ENCODE results near the gene RIMS4.

RIMS4 gene

GRCh38 chr20:44747166-44748004 lies 63.0 kb downstream of the RIMS4 start:
- ATAC-seq, result peak; percentile 61
- Mint-ChIP-seq H3K4me3 (no peak overlapping the region), H3K9me3 (no peaks in the 10 kb centered on the region), H3K4me1 (no peaks in the 10 kb centered on the region), H3K27me3 (peaks cover 76% of the 10 kb centered on the region), H3K36me3 (no peaks in the 10 kb centered on the region), H3K27ac (no peak overlapping the region)

- Mint-ChIP-seq H3K36me3 (no peaks in the 10 kb centered on the region), H3K27ac (no peak overlapping the region), H3K9me3 (no peaks in the 10 kb centered on the region), H3K27me3 (peaks cover 78% of the 10 kb centered on the region), H3K4me3 (peak overlapping the region; percentile 49), H3K4me1 (no peaks in the 10 kb centered on the region)
- ATAC-seq, result no peak
These were observed 63.8 kb downstream of the RIMS4 start for GRCh38 chr20:44746367-44747165.

GRCh38 chr20:44745598-44746366 lies 64.6 kb downstream of the RIMS4 start, which contains the start of gene KCNK15:
TSS of gene KCNK15 (plus strand) at chr20:44745865. CDS start at chr20:44745911, 46 bp downstream.
- Mint-ChIP-seq H3K9me3 (no peaks in the 10 kb centered on the region), H3K27ac (no peak within 1 kb of the TSS), H3K27me3 (peaks cover 71% of the 10 kb centered on the region), H3K4me3 (peak within 1 kb of the TSS; percentile 60), H3K4me1 (no peaks in the 10 kb centered on the region), H3K36me3 (no peaks in the 10 kb centered on the region)
- peak; percentile 65 for ATAC-seq

GRCh38 chr20:44745122-44745597 lies 65.2 kb downstream of the RIMS4 start:
- Mint-ChIP-seq H3K4me3 (peak overlapping the region; percentile 60), H3K9me3 (no peaks in the 10 kb centered on the region), H3K27me3 (peaks cover 67% of the 10 kb centered on the region), H3K4me1 (no peaks in the 10 kb centered on the region), H3K27ac (no peak overlapping the region), H3K36me3 (no peaks in the 10 kb centered on the region)
- ATAC-seq, result no peak

GRCh38 chr20:44743916-44744655 lies 66.3 kb downstream of the RIMS4 start:
- H3K9me3 Mint-ChIP-seq, result no peaks in the 10 kb centered on the region
- no peak for ATAC-seq
- no peak overlapping the region for H3K4me3 Mint-ChIP-seq
- peaks cover 58% of the 10 kb centered on the region for H3K27me3 Mint-ChIP-seq
- H3K27ac Mint-ChIP-seq, result no peak overlapping the region
- no peaks in the 10 kb centered on the region for H3K36me3 Mint-ChIP-seq
- no peaks in the 10 kb centered on the region for H3K4me1 Mint-ChIP-seq

- Mint-ChIP-seq H3K4me1 (no peaks in the 10 kb centered on the region), H3K27me3 (peaks cover 54% of the 10 kb centered on the region)
These were observed 67.2 kb downstream of the RIMS4 start for GRCh38 chr20:44743080-44743701.

GRCh38 chr20:44742304-44743079 lies 67.9 kb downstream of the RIMS4 start:
- Mint-ChIP-seq H3K4me3 (no peak overlapping the region), H3K9me3 (no peaks in the 10 kb centered on the region), H3K27ac (no peak overlapping the region), H3K27me3 (peaks cover 51% of the 10 kb centered on the region), H3K4me1 (no peaks in the 10 kb centered on the region), H3K36me3 (no peaks in the 10 kb centered on the region)
- ATAC-seq, result no peak

More at GRCh38 chr20:44743080-44743701, 67.2 kb downstream of the RIMS4 start:
- Mint-ChIP-seq H3K9me3 (no peaks in the 10 kb centered on the region), H3K36me3 (no peaks in the 10 kb centered on the region), H3K4me3 (no peak overlapping the region), H3K27ac (no peak overlapping the region)
- ATAC-seq, result no peak

- no peak overlapping the region for H3K4me3 Mint-ChIP-seq
- H3K27me3 Mint-ChIP-seq, result peaks cover 27% of the 10 kb centered on the region
- H3K36me3 Mint-ChIP-seq, result peaks cover 6% of the 10 kb centered on the region
- ATAC-seq, result no peak
- peaks cover 4% of the 10 kb centered on the region for H3K9me3 Mint-ChIP-seq
- H3K4me1 Mint-ChIP-seq, result peaks cover 11% of the 10 kb centered on the region
- no peak overlapping the region for H3K27ac Mint-ChIP-seq
These were observed 70.4 kb downstream of the RIMS4 start for GRCh38 chr20:44739942-44740341.

- Mint-ChIP-seq H3K4me3 (no peak overlapping the region), H3K36me3 (peaks cover 6% of the 10 kb centered on the region), H3K27me3 (peaks cover 17% of the 10 kb centered on the region), H3K4me1 (peaks cover 11% of the 10 kb centered on the region), H3K27ac (no peak overlapping the region), H3K9me3 (peaks cover 4% of the 10 kb centered on the region)
- ATAC-seq, result peak; percentile 68
These were observed 71.4 kb downstream of the RIMS4 start for GRCh38 chr20:44738813-44739477.

GRCh38 chr20:44737116-44737515 lies 73.2 kb downstream of the RIMS4 start:
- Mint-ChIP-seq H3K27ac (no peak overlapping the region), H3K9me3 (peaks cover 4% of the 10 kb centered on the region), H3K4me3 (no peak overlapping the region), H3K36me3 (peaks cover 6% of the 10 kb centered on the region), H3K4me1 (peaks cover 11% of the 10 kb centered on the region), H3K27me3 (peaks cover 21% of the 10 kb centered on the region)
- no peak for ATAC-seq

GRCh38 chr20:44736170-44737021 lies 74.0 kb downstream of the RIMS4 start:
- Mint-ChIP-seq H3K27ac (peak overlapping the region; percentile 40), H3K4me1 (peaks cover 11% of the 10 kb centered on the region), H3K36me3 (peaks cover 6% of the 10 kb centered on the region), H3K4me3 (peak overlapping the region; percentile 65), H3K9me3 (peaks cover 4% of the 10 kb centered on the region), H3K27me3 (peaks cover 18% of the 10 kb centered on the region)
- ATAC-seq, result peak; percentile 61

GRCh38 chr20:44735816-44736169 lies 74.6 kb downstream of the RIMS4 start:
- H3K27ac Mint-ChIP-seq, result peak overlapping the region; percentile 40
- ATAC-seq, result no peak
- peaks cover 18% of the 10 kb centered on the region for H3K27me3 Mint-ChIP-seq
- peaks cover 6% of the 10 kb centered on the region for H3K36me3 Mint-ChIP-seq
- peaks cover 4% of the 10 kb centered on the region for H3K9me3 Mint-ChIP-seq
- H3K4me3 Mint-ChIP-seq, result no peak overlapping the region
- peaks cover 11% of the 10 kb centered on the region for H3K4me1 Mint-ChIP-seq
